ENCODE data around the gene UTP11. TPM values are rescaled to one million over a fixed set of nuclear protein-coding genes. Genes with fewer than 3 reads are reported as not detected.
"Not testable (repeated sequence)": the region's sequence is repeated elsewhere in the genome, so short reads cannot be mapped to it uniquely, and the experiment has no call there.

UTP11 gene
- total RNA-seq, 6 experiments from 2014 or later, result 6.8 to 33.1 (median 12.8) TPM

DNA sequence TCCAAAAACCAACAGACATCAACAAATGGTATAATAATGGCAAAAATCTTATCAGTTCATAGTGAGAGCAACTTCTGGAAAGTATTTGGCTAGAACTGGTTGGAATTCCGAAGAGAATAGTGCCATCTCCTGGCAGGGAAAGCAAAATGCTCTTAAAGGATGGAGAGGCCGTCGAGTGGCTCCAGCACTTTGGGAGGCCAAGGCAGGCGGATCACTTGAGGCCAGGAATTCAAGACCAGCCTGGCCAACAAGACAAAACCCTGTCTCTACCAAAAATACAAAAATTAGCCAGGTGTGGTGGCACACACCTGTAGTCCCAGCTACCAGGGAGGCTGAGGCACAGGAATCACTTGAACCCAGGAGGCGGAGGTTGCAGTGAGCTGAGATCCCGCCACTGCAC, 37.5 kb upstream of the UTP11 start:
- ATAC-seq, result peak; percentile 77 to 89 (median 82)
- H3K9me3 ChIP-seq, DNase-seq, H3K27me3 ChIP-seq, H3K4me3 ChIP-seq, H3K4me1 ChIP-seq, H3K27ac ChIP-seq: not testable (repeated sequence)
- WGBS (ENCODE audit: insufficient coverage, low coverage, low lambda C conversion rate, missing lambda C conversion rate), result 31% methylated on average over 4 of the region's 6 CpGs
- TF ChIP-seq, protein P1, sequence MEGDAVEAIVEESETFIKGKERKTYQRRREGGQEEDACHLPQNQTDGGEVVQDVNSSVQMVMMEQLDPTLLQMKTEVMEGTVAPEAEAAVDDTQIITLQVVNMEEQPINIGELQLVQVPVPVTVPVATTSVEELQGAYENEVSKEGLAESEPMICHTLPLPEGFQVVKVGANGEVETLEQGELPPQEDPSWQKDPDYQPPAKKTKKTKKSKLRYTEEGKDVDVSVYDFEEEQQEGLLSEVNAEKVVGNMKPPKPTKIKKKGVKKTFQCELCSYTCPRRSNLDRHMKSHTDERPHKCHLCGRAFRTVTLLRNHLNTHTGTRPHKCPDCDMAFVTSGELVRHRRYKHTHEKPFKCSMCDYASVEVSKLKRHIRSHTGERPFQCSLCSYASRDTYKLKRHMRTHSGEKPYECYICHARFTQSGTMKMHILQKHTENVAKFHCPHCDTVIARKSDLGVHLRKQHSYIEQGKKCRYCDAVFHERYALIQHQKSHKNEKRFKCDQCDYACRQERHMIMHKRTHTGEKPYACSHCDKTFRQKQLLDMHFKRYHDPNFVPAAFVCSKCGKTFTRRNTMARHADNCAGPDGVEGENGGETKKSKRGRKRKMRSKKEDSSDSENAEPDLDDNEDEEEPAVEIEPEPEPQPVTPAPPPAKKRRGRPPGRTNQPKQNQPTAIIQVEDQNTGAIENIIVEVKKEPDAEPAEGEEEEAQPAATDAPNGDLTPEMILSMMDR (IDR thresholded peaks at IDR 0.05), result peak; percentile 48 to 71 (median 60)
- intact Hi-C loops (cut with DNase I), result loop anchor here in 1 of 2 donors (5.0 kb wide), 1 partner anchor 103 kb away; no protein-coding TSS in a partner anchor
- H3K36me3 ChIP-seq, result peaks cover 0 to 69% (median 32%) of the 10 kb centered on the region in 4 donors

DNA sequence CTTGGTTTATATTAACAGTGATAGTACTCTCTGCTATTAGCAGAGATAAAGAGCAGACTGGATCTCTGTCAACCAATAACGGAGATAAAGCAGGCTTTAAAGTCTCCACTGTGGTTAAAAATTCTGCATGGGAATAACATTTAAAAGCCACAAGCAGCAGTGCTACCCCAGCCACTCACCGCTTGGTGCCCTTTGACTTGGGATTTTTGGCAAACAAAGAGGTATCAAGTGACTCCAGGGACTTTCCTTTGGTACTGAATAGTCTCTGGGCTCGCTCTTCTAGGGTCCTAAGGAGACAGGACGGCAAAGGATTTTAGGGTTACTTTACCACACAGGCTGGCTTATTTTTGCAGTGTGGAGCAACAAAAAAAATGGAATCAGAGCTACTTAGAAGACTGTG, 34.0 kb upstream of the UTP11 start:
- intact Hi-C loops (cut with DNase I), result loop anchor here in 1 of 2 donors (5.0 kb wide), 1 partner anchor 106 kb away; no protein-coding TSS in a partner anchor
- ATAC-seq, result peak in 2 of 4 donors; percentile 35 to 85
- 43% methylated on average over 4 of the region's 4 CpGs for WGBS (ENCODE audit: insufficient coverage, low coverage, low lambda C conversion rate, missing lambda C conversion rate)

DNA sequence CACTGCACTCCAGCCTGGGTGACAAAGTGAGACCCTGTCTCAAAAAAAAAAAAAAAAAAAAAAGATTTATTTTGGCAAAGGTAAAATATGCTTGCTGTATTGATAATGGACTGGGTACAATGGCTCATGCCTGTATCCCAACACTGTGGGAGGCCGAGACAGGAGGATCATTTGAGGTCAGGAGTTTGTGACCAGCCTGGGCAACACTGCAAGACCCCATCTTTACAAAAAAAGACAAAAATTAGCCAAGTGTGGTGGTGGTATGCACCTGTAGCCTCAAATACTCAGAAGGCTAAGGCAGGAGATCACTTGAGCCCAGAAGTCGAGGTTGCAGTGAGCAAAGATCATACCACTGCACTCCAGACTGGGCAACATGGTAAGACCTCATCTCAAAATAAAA, 29.0 kb upstream of the UTP11 start:
- TF ChIP-seq, protein P1 (IDR thresholded peaks at IDR 0.05), result no peak
- no peak for TF ChIP-seq POLR2A (IDR thresholded peaks at IDR 0.05)
- ATAC-seq (no peak), DNase-seq (no peak)
- H3K4me3 ChIP-seq, result no peak overlapping the region
- H3K36me3 ChIP-seq, result peaks cover 12 to 92% (median 48%) of the 10 kb centered on the region in 4 donors
- H3K27ac ChIP-seq, result no peak overlapping the region
- intact Hi-C loops (cut with DNase I), result no loop called here
- peaks cover 0 to 10% (median 2%) of the 10 kb centered on the region in 4 donors for H3K4me1 ChIP-seq
- H3K9me3 ChIP-seq, result no peaks in the 10 kb centered on the region
- no peaks in the 10 kb centered on the region for H3K27me3 ChIP-seq
- 91% methylated on average over 2 of the region's 2 CpGs for WGBS (ENCODE audit: insufficient coverage, low coverage, low lambda C conversion rate, missing lambda C conversion rate)

More for the DNA sequence above, 34.0 kb upstream of the UTP11 start:
- H3K27me3 ChIP-seq, result no peaks in the 10 kb centered on the region
- no peak overlapping the region for H3K4me3 ChIP-seq
- H3K9me3 ChIP-seq, result no peaks in the 10 kb centered on the region
- no peaks in the 10 kb centered on the region for H3K4me1 ChIP-seq
- DNase-seq, result no peak
- H3K36me3 ChIP-seq, result peaks cover 12 to 91% (median 48%) of the 10 kb centered on the region in 4 donors
- no peak for TF ChIP-seq POLR2A (IDR thresholded peaks at IDR 0.05)
- TF ChIP-seq, protein P1 (IDR thresholded peaks at IDR 0.05), result no peak
- no peak overlapping the region for H3K27ac ChIP-seq

DNA sequence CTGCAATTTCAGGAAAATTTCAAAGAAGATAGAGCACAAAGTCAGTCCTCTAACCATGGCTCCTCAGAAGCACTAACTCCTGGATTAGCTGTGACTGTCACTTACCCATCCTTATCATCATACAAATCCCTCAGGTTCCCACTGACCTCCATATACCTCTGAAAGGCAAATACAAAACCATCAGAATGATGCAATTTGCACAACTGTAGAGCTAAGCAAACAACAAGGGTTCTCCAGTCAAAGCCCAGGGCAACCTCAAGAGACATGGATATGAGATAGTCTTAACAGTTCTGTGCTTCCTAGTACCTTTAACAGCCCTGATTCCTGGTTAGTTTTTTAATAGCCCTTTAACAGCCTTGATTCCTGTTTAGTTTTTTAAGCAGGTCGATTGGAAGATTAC, 24.9 kb upstream of the UTP11 start:
- no peak for TF ChIP-seq POLR2A (IDR thresholded peaks at IDR 0.05)
- TF ChIP-seq, protein P1 (IDR thresholded peaks at IDR 0.05), result no peak
- peaks cover 0 to 15% (median 4%) of the 10 kb centered on the region in 4 donors for H3K4me1 ChIP-seq

More for the DNA sequence above, 24.9 kb upstream of the UTP11 start:
- no peak overlapping the region for H3K27ac ChIP-seq
- H3K36me3 ChIP-seq, result peaks cover 1 to 51% (median 25%) of the 10 kb centered on the region in 4 donors
- H3K27me3 ChIP-seq, result no peaks in the 10 kb centered on the region
- intact Hi-C loops (cut with DNase I), result no loop called here
- 43% methylated on average over 1 of the region's 1 CpG for WGBS (ENCODE audit: insufficient coverage, low coverage, low lambda C conversion rate, missing lambda C conversion rate)
- H3K9me3 ChIP-seq, result no peaks in the 10 kb centered on the region
- no peak for ATAC-seq
- no peak for DNase-seq
- no peak overlapping the region for H3K4me3 ChIP-seq
